Activated CD8-positive, alpha-beta memory T cell treated with anti-CD3 and anti-CD28 coated beads, Interleukin-2, amount 10 ng/mL, durations not matched to agents 7 days and 5 days (primary cell): ENCODE data around the gene MGAT5B. TPM values are rescaled to one million over a fixed set of nuclear protein-coding genes. Genes with fewer than 3 reads are reported as not detected.

Experiments used
- ATAC-seq: fragments of 150-1000 bp; cut with Tn5 transposase; one replicate; pipeline ENCODE4 v1.10.0; 2021; ENCODE audit warnings: moderate library complexity
- CTCF ChIA-PET: fragments of 350-600 bp; sonication (Branson Sonifier 250); formaldehyde crosslinking; loops from one replicate; lab custom pipeline; 2021; ENCODE audit warnings: antibody characterized with exemption; lab: Charles Lee
- DNase-seq: peaks from one replicate; pipeline ENCODE4 v3.0.0-alpha.2; 2020
- H3K27ac Mint-ChIP-seq: one replicate; pipeline ENCODE4 v1.8.0; 2021; ENCODE audit warnings: mild to moderate bottlenecking, mixed read lengths
- H3K27me3 Mint-ChIP-seq: one replicate; pipeline ENCODE4 v1.8.0; 2021; ENCODE audit warnings: mixed read lengths
- H3K36me3 Mint-ChIP-seq: one replicate; pipeline ENCODE4 v1.8.0; 2021; ENCODE audit warnings: mild to moderate bottlenecking, mixed read lengths
- H3K4me1 Mint-ChIP-seq: one replicate; pipeline ENCODE4 v1.8.0; 2021; ENCODE audit warnings: mixed read lengths
- H3K4me3 Mint-ChIP-seq: one replicate; pipeline ENCODE4 v1.8.0; 2021; ENCODE audit warnings: mild to moderate bottlenecking, moderate library complexity, mixed read lengths
- H3K9me3 Mint-ChIP-seq: one replicate; pipeline ENCODE4 v1.8.0; 2022; ENCODE audit warnings: low read depth, mixed read lengths
- total RNA-seq, 2 experiments: library from RNA; stranded (reverse); gene quantifications; one replicate each; pipeline ENCODE4 v1.2.3, GENCODE V29; 2021

The MGAT5B gene
- total RNA-seq, 2 experiments from 2014 or later = 0.18 to 0.68 TPM

GRCh38 chr17:76922084-76922483 lies 53.9 kb downstream of the MGAT5B start:
- Mint-ChIP-seq H3K36me3 (no peaks in the 10 kb centered on the region), H3K4me3 (no peak overlapping the region), H3K27ac (no peak overlapping the region), H3K9me3 (no peaks in the 10 kb centered on the region), H3K27me3 (peaks cover 9% of the 10 kb centered on the region), H3K4me1 (no peaks in the 10 kb centered on the region)
- ATAC-seq (no peak), DNase-seq (no peak)
- CTCF ChIA-PET = no interaction called here

- CTCF ChIA-PET = no interaction called here
- H3K27ac Mint-ChIP-seq = no peak overlapping the region
These were observed 54.8 kb downstream of the MGAT5B start for GRCh38 chr17:76922967-76923366.

DNA sequence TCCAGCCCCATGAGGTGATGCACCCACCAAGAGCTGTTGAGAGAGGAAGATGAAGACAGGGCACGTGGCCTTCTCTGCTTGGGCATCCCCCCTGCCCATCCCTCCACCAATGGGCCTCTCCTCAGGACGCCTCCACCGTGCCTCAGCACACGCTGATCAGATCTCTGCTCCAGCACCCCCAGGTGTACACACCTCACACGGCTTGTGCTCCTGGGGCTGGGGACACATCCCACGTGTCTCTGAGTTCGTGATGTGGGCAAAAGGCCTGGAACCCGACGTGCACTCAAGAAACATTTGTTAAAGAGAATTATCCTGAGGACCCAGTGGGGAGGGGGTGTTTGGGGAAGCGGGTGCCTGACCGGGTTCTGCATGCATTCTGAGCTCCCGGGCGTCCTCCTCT lies 55.3 kb downstream of the MGAT5B start:
- ATAC-seq (no peak), DNase-seq (no peak)
- no peaks in the 10 kb centered on the region for H3K9me3 Mint-ChIP-seq
- no peak overlapping the region for H3K27ac Mint-ChIP-seq
- no peak overlapping the region for H3K4me3 Mint-ChIP-seq
- H3K4me1 Mint-ChIP-seq = no peaks in the 10 kb centered on the region
- H3K27me3 Mint-ChIP-seq = peaks cover 8% of the 10 kb centered on the region
- H3K36me3 Mint-ChIP-seq = no peaks in the 10 kb centered on the region
- CTCF ChIA-PET = no interaction called here

More at GRCh38 chr17:76922967-76923366, 54.8 kb downstream of the MGAT5B start:
- H3K27me3 Mint-ChIP-seq = peaks cover 9% of the 10 kb centered on the region
- DNase-seq (no peak), ATAC-seq (no peak)
- H3K4me1 Mint-ChIP-seq = no peaks in the 10 kb centered on the region
- no peak overlapping the region for H3K4me3 Mint-ChIP-seq
- H3K9me3 Mint-ChIP-seq = no peaks in the 10 kb centered on the region
- H3K36me3 Mint-ChIP-seq = no peaks in the 10 kb centered on the region

DNA sequence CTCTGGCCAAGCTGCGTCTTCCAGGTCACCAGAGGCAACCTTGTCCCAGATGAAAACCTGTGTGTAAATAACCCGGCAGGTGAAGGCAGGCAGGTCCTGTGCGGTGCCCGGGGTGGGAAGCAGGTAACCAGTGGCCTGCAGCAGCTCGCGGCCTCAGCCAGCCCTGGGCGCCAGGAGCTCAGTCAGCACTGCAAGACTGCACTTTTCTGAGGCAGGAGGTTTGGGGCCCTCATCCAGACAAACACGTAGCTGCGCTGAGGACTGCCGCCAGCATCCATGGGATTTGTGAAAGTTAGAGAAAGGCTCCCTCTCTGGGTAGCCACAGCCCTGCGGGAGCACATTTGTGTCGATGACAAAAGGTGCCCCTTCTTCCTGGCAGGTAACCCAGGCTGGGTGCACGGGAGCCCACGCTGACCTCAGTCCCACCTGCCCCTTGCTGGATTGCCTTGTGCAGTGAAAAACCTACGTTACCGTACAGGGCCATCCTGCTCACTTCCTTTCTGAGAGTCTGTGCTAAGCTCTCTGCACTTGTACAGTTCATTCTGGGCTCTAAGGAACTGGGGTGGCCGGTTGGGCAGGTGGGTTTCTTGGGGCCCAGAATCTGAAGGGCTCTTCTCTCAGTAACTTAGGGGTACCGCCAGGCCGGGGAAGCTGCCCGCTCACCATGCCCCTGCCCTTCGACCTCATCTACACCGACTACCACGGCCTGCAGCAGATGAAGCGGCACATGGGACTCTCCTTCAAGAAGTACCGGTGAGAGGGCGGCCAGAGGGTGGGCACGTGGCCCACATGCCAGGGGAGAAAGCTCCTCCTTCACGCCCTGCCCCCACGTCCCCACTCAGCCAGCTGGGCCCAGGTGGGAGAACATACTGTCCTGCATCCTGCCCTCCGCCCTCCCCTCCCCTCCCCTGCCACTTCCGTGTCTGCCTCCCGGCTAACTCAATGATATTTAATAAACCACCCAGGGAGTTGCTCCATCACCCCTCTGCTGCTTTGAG lies 56.4 kb downstream of the MGAT5B start:
- no peaks in the 10 kb centered on the region for H3K4me1 Mint-ChIP-seq
- H3K9me3 Mint-ChIP-seq = no peaks in the 10 kb centered on the region
- DNase-seq (no peak), ATAC-seq (peak; percentile 47)
- H3K4me3 Mint-ChIP-seq = no peak overlapping the region
- CTCF ChIA-PET = interaction anchor here (0.6 kb wide), 2 partner anchors 26 to 132 kb away, joined by 3 read pairs; no protein-coding TSS in a partner anchor
- H3K27ac Mint-ChIP-seq = no peak overlapping the region
- H3K27me3 Mint-ChIP-seq = peaks cover 8% of the 10 kb centered on the region
- no peaks in the 10 kb centered on the region for H3K36me3 Mint-ChIP-seq

DNA sequence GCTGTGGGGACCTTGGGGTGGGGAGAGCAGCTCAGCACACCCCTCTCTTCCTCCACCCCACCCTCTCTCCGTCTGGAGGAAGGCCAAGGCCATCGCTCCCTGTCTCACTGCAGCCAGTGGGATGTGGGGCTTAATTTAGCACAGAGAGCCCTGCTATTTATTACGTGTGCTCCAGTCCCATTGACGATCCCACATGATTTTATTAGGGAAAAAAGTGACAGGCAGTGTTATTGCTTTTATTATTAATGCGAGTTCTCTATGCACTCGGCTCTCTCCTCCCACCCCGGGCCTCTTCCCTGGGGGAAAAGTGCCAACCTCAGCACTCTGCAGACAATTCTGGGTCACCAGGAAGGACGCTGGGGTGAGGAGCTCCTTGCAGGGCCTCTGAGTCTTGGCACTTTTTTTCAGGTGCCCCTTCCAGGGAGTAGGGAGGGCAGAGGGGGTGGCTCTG lies 57.3 kb downstream of the MGAT5B start:
- no peaks in the 10 kb centered on the region for H3K4me1 Mint-ChIP-seq
- H3K9me3 Mint-ChIP-seq = no peaks in the 10 kb centered on the region
- H3K27me3 Mint-ChIP-seq = peaks cover 8% of the 10 kb centered on the region
- no peaks in the 10 kb centered on the region for H3K36me3 Mint-ChIP-seq
- CTCF ChIA-PET = interaction anchor here (0.6 kb wide), 1 partner anchor 25 kb away, joined by 3 read pairs; no protein-coding TSS in a partner anchor
- DNase-seq (no peak), ATAC-seq (no peak)
- H3K27ac Mint-ChIP-seq = no peak overlapping the region
- H3K4me3 Mint-ChIP-seq = no peak overlapping the region

GRCh38 chr17:76926237-76926866 lies 58.1 kb downstream of the MGAT5B start:
- DNase-seq = no peak
- no peaks in the 10 kb centered on the region for H3K4me1 Mint-ChIP-seq
- ATAC-seq = no peak
- peaks cover 3% of the 10 kb centered on the region for H3K27me3 Mint-ChIP-seq
- no peak overlapping the region for H3K4me3 Mint-ChIP-seq
- CTCF ChIA-PET = no interaction called here
- no peak overlapping the region for H3K27ac Mint-ChIP-seq
- H3K9me3 Mint-ChIP-seq = no peaks in the 10 kb centered on the region
- H3K36me3 Mint-ChIP-seq = no peaks in the 10 kb centered on the region

- DNase-seq (no peak), ATAC-seq (no peak)
- Mint-ChIP-seq H3K27me3 (peaks cover 3% of the 10 kb centered on the region), H3K36me3 (no peaks in the 10 kb centered on the region), H3K4me1 (no peaks in the 10 kb centered on the region), H3K27ac (no peak overlapping the region), H3K9me3 (no peaks in the 10 kb centered on the region), H3K4me3 (no peak overlapping the region)
- CTCF ChIA-PET = no interaction called here
These were observed 59.4 kb downstream of the MGAT5B start for GRCh38 chr17:76927577-76927976.

- no peaks in the 10 kb centered on the region for H3K9me3 Mint-ChIP-seq
These were observed 59.8 kb downstream of the MGAT5B start for GRCh38 chr17:76927982-76928381.

GRCh38 chr17:76929148-76929547 lies 60.9 kb downstream of the MGAT5B start:
- Mint-ChIP-seq H3K36me3 (no peaks in the 10 kb centered on the region), H3K4me3 (no peak overlapping the region), H3K27me3 (peaks cover 3% of the 10 kb centered on the region), H3K27ac (no peak overlapping the region), H3K4me1 (no peaks in the 10 kb centered on the region), H3K9me3 (no peaks in the 10 kb centered on the region)
- CTCF ChIA-PET = no interaction called here
- no peak for ATAC-seq
- DNase-seq = no peak

More at GRCh38 chr17:76927982-76928381, 59.8 kb downstream of the MGAT5B start:
- no peaks in the 10 kb centered on the region for H3K4me1 Mint-ChIP-seq
- no peak overlapping the region for H3K27ac Mint-ChIP-seq
- H3K4me3 Mint-ChIP-seq = no peak overlapping the region
- no peak for DNase-seq
- CTCF ChIA-PET = no interaction called here
- ATAC-seq = no peak
- H3K36me3 Mint-ChIP-seq = no peaks in the 10 kb centered on the region
- H3K27me3 Mint-ChIP-seq = peaks cover 3% of the 10 kb centered on the region

GRCh38 chr17:76929601-76930000 lies 61.4 kb downstream of the MGAT5B start:
- no peak overlapping the region for H3K27ac Mint-ChIP-seq
- ATAC-seq (no peak), DNase-seq (no peak)
- peaks cover 3% of the 10 kb centered on the region for H3K27me3 Mint-ChIP-seq
- CTCF ChIA-PET = no interaction called here
- H3K4me1 Mint-ChIP-seq = no peaks in the 10 kb centered on the region
- H3K36me3 Mint-ChIP-seq = no peaks in the 10 kb centered on the region
- no peaks in the 10 kb centered on the region for H3K9me3 Mint-ChIP-seq
- H3K4me3 Mint-ChIP-seq = no peak overlapping the region

DNA sequence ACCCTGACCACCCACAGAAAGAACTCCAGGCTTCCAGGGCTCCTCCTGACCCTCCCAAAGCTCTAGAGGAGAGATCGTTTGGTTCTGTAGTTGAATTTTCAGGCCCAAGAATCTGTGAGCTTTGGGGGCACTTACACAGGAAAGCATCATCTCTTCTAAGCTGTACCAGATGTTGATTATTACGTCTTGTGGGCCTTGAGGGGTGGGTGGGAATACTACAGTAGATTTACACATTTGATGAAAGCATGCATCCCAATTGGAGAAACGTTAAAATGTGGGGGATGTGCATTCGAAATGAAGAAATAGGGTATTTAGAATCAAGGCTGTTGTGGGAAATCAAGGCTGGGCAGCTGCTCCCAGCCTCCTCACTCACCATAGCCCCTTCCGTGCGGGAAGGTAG lies 61.9 kb downstream of the MGAT5B start:
- DNase-seq (no peak), ATAC-seq (no peak)
- no peak overlapping the region for H3K4me3 Mint-ChIP-seq
- H3K36me3 Mint-ChIP-seq = no peaks in the 10 kb centered on the region
- H3K27ac Mint-ChIP-seq = no peak overlapping the region
- peaks cover 3% of the 10 kb centered on the region for H3K27me3 Mint-ChIP-seq
- CTCF ChIA-PET = no interaction called here
- H3K9me3 Mint-ChIP-seq = no peaks in the 10 kb centered on the region
- no peaks in the 10 kb centered on the region for H3K4me1 Mint-ChIP-seq

GRCh38 chr17:76932402-76933333 lies 64.5 kb downstream of the MGAT5B start:
- CTCF ChIA-PET = no interaction called here

More at GRCh38 chr17:76932402-76933333, 64.5 kb downstream of the MGAT5B start:
- Mint-ChIP-seq H3K36me3 (no peaks in the 10 kb centered on the region), H3K27me3 (peaks cover 3% of the 10 kb centered on the region), H3K4me1 (no peaks in the 10 kb centered on the region), H3K4me3 (no peak overlapping the region), H3K27ac (no peak overlapping the region), H3K9me3 (no peaks in the 10 kb centered on the region)
- DNase-seq (no peak), ATAC-seq (no peak)
